ENCODE measurements around the gene RGS11. TPM values are rescaled to one million over a fixed set of nuclear protein-coding genes. Genes with fewer than 3 reads are reported as not detected.
A peak's percentile ranks its signal among the peaks of the same experiment; 100 is the strongest.

Gene RGS11
- total and polyA plus RNA-seq, 9 of the 15 experiments (the other 6 are each of a cell fraction or from before 2014, with no cell fraction given), result not detected

- in situ Hi-C loops (cut with MboI), result no loop called here
- ATAC-seq (no peak), FAIRE-seq (no peak), DNase-seq (ENCODE audit: extremely low read depth in 1 of 4, low spot score in 3 of 4) (no peak)
- Histone ChIP-seq H3K9ac (ENCODE audit: insufficient read depth in 1 of 2, low read depth in 2 of 2, low read length in 2 of 2) (peak overlapping the region in 1 of 2 experiments; percentile 35; a peak in 1 of 4 replicates), H3K9me1 (ENCODE audit: control insufficient read depth, insufficient read depth, low read length) (peaks cover 4% of the 10 kb centered on the region), H3K36me3 (ENCODE audit: control insufficient read depth, insufficient read depth, low read length) (peaks cover 21% of the 10 kb centered on the region; the same call in 2 of the 3 replicates), H3K79me2 (ENCODE audit: control insufficient read depth, insufficient read depth, low read length) (no peaks in the 10 kb centered on the region), H3K4me1 (replicated peaks in 1 of 2; ENCODE audit: control insufficient read depth in 2 of 2, insufficient read depth in 2 of 2, low read length in 2 of 2) (peaks cover 4 to 62% of the 10 kb centered on the region in 2 experiments; a peak in 4 of 5 replicates), H3K9me3 (replicated peaks; ENCODE audit: control insufficient read depth, insufficient read depth, low read depth, low read length) (no peaks in the 10 kb centered on the region), H3K4me3 (no peak overlapping the region), H3K27ac (ENCODE audit: extremely low read depth, low read depth, low read length) (no peak overlapping the region), H2AFZ (ENCODE audit: low read depth, low read length) (no peak overlapping the region), H4K20me1 (replicated peaks; ENCODE audit: control insufficient read depth, insufficient read depth, low read length) (peaks cover 3% of the 10 kb centered on the region; the same call in 1 of the 2 replicates), H3K4me2 (ENCODE audit: insufficient read depth, low read length) (no peak overlapping the region), H3K27me3 (ENCODE audit: control insufficient read depth in 2 of 2, insufficient read depth in 2 of 2, low read length in 2 of 2) (no peaks in the 10 kb centered on the region; a peak in 1 of 5 replicates)
- WGBS (ENCODE audit: insufficient coverage, low coverage, missing lambda C conversion rate), result 84% methylated on average over 19 of the region's 23 CpGs
- ChIA-PET CTCF (ENCODE audit: low intra/inter-chr PET ratio) (no interaction called here), POLR2A (interaction anchor here (0.6 to 0.8 kb wide), 2 partner anchors 12 to 21 kb away, joined by 3 read pairs; no protein-coding TSS in a partner anchor)
- no peak for TF ChIP-seq GTF3C2 (IDR thresholded peaks at IDR 0.05; ENCODE audit: borderline replicate concordance, extremely low read depth, insufficient read length)
- TF ChIP-seq POLR2G (IDR thresholded peaks at IDR 0.05; ENCODE audit: low read depth, low read length), result peak; percentile 38; the same call in 1 of the 2 replicates
- no peak for TF ChIP-seq ZNF79 (CRISPR knock-in tag; IDR thresholded peaks at IDR 0.05; ENCODE audit: low read depth)
- TF ChIP-seq C11orf30 (IDR thresholded peaks at IDR 0.05; ENCODE audit: low read depth), result no peak
- no TSS peak for BruUV-seq (replicated peaks)
- intact Hi-C loops (cut with micrococcal nuclease), result no loop called here
These were observed 11.2 kb downstream of the RGS11 start for GRCh38 chr16:264440-264951.
